GM21737 (cell line): ENCODE measurements around the gene LDLRAD4.
"Not testable (repeated sequence)": the region's sequence is repeated elsewhere in the genome, so short reads cannot be mapped to it uniquely, and the experiment has no call there.

Source experiments
- ATAC-seq: cut with Tn5 transposase; IDR thresholded peaks from one replicate; pipeline ENCODE4 v1.9.1; 2021; ENCODE audit warnings: mild to moderate bottlenecking, moderate library complexity; ENCODE audit not compliant: unreplicated experiment

The LDLRAD4 gene

DNA sequence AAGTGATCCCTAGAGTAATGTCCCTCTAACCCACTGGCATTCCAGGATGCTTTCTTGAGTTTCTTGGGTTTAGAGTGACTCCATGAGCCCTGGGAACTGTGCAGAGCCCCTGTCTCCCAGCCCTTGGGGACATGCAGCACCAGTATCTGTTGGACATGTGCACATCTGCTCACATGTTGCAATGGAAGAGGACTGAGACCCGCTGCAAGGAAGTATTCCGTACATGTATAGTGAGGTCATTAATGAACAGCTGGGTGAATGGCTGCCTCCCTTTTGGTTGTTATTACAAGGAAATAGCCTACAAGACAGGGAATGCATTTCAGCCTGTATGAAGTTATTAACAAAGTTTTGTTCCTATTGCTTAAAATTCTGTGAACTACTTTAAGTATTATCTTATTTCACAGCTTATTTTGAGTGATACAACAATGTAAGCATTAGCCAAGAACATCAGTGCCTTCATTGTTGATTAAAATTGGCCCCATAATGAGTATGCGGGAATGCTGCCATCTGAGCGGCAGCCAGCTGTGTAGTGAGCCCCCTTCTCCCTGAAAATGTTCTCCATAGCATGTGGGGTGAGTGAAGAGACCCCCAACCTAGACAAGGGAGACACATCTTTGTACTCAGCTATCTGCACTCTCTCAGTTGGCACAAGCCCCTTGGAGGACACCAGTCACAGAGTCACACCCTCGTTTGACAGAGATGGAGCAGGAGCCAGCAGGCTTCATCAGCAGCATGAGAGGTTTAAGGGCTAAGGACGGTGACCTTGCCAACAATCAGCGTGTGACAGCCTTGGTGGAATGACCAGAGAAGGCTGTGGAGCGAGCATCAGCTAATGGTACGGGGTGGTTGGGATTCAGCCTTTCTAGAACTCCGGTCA, 420.4 kb downstream of the LDLRAD4 start:
- ATAC-seq, result no peak

DNA sequence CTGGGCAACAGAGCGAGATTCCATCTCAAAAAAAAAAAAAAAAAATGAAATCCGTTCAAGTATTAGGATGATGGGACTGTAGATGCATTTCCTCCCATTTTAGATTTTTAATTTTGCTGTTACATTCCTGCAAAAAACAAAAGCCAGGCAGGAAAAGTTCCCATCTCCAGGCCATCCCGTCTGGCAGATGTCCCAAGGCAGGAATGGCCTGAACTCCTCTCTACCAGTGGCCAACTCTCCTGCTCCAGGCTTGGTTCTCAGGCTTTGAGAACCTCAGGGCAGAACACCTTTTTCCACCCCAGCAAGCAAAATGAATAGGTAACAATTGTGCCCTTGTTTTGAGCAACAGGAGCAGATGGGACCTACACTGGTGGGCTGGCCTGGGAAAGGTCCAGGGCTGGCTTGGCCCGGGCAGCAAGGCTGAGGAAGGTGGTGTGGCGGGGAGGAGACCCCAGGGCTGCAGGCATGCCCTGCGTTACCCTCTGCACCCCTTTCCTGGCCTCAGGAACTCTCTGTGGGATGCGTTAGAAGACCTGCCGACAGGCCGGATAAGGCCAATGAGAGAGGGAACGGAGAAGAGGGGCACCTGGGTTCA, 421.8 kb downstream of the LDLRAD4 start:
- ATAC-seq, result no peak

DNA sequence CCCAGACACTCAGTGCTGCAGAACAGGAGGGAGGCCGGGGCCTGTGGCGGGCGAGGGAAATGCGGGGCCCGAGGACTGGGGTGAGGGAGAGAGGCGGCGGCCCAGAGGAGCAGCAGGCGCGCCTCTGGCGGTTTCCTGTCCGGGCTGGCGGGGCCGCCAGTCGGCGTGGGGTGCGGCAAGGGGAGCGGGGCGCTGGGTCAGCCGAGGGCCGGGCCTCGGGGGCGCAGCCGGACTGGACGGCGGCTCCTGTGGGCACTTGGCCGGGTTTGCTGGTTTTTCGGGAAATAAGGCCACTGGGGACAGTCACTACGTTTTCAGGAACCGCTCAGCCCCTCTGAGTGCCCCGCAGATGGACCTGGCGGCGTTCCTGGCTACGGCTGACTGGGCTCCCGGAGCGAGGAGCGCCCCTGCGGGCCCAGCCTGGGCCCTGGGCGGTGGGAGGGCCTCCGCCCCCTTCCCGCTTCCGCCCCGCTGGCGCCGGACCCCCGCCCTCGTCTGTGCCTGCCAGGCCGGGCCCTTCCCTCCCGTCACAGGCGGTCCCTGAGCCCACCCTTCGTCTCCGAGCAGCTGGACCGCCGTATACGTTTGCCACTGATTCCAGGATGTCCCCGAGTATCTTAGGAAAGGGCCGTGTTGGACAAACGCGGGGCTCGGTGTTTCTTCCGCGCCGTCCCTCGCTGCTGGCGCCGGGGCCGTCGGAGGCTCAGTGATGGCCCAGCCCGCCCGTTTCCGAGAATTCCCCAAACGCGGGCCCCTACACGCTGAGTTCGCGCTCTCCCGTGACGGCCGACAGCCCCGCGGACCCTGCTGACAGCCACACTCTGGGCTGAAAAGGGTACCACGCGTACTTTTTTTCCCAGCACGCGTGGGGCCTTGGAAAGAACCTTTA, 423.2 kb downstream of the LDLRAD4 start:
- no peak for ATAC-seq

DNA sequence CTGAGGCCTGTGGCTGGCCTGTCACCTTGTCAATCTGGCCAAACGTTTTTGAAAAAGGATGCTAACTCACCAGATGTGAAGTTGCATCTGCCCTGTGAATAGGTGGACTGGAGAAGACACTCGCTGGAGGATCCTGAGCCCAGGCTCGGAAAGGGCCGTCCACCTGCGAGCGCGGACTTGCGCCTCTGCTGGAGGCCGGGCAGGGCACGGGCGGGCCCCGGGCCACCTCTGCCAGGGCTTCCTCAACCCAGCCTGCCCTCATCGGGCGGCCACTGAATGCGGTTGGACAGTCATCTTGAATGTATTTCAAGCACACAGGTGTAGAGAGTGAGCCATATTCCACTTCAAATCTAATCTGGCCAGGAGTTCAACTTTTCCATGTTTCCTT, 423.9 kb downstream of the LDLRAD4 start:
- no peak for ATAC-seq

DNA sequence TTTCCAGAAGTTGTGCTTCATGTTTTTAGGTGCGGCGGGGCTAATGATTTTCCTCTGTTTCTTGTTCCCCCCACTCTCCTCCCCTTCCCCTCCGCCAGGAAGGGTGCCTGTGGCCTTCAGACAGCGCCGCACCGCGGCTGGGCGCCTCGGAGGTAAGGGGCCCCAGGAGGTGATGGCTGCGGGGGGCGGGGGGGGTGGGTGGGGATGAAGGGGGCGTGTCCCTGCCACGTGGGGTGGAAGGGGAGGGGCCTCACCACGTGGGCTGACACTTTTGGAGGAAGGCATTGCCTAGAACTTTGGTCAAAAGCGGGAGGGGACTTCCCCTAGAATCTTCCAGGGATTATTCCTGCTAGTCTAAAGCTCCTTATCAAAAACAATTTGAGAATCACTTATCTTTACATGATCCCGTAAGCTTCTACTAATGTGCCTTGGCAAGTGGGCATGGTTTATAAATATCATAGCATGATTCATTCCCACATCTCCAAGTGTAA, 424.7 kb downstream of the LDLRAD4 start:
- ATAC-seq, result no peak

DNA sequence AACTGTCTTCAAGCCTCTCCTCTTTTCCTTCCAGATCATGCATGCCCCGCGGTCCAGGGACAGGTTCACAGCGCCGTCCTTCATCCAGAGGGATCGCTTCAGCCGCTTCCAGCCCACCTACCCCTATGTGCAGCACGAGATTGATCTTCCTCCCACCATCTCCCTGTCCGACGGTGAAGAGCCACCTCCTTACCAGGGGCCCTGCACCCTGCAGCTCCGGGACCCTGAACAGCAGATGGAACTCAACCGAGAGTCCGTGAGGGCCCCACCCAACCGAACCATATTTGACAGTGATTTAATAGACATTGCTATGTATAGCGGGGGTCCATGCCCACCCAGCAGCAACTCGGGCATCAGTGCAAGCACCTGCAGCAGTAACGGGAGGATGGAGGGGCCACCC, 426.5 kb downstream of the LDLRAD4 start:
- ATAC-seq, result no peak

DNA sequence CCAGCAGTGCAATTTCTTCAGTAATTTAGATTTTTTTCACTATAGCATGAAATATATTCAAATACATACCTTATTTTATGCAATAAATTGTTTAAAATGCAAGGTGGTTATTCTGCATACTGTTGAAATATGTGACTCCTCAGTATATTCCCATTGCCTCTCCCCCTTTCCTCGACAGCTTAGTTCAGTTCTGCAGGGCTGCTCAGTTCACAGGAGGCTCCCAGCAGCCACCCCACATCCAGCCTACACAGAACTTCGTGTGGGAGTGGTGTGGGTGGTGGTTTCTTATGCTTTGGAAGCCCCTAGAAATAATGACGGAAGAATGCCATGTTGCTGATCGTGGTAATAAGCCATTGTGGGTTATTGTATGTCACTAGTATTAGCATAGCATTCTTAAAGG, 428.1 kb downstream of the LDLRAD4 start:
- no peak for ATAC-seq

DNA sequence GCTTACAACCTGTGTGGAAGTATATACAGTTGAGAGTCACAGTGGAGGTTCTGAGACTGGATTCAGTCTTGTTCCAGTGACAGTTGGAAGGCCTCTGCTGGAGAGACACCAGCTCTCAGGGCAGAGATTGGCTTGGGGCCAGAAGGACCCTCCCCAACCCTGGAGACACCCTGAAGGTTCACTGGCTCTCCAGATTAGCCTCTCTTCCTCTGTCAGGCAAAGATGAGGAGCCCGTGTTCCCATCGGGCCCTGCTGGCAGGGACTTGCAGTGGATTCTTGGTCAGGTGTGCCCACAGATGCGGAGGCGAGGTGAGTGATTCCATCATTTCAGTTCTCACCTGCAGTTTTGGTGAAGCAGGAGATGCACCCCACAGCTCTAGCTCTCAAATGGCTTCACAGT, 429.2 kb downstream of the LDLRAD4 start:
- ATAC-seq, result no peak

DNA sequence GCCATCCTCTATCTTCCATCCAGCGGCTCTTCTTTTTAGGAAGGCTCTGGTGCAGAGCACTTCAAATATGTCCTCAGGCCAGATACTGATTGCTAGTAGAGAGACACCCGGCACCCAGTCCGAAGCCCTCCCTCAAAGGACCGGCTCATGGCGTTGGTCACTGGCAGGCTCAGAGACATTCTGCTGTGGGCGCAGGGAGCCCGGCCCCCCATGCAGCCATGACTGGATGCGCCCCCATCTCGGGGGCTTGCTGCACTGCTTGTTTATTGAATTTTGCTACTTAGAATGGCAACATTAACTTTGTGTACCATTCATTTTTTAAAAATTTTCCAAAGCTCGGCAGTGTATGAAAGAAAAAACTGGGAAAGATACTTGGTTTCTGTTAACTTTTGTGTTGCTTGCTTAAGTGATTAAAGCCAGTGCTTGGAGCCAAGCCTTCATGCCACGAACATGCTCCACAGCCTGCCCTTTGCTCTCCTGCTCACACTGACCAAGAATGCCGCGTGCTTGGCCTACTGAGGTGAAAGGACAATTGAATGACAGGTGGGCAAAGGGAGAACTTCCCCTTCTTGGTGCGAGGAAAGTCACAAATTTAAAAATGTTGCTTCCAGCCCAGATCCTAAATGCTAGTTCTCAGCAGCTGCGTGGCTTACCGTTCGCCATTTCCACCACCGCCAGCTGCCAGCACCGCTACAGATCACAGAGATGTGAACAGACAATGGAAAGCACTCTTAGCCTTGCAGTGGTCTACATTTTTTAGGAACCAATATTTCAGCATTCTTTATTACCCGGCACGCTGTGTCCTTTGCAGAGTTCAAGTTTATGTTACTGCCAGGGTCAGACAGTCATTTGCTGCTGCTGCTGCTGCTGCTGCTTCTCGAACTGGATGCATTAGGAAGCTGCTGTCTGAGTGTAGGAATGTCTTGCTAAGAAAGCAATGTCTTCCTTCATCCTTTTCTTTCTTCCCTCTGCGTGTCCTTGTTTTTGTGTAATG, 431.1 kb downstream of the LDLRAD4 start:
- no peak for ATAC-seq

DNA sequence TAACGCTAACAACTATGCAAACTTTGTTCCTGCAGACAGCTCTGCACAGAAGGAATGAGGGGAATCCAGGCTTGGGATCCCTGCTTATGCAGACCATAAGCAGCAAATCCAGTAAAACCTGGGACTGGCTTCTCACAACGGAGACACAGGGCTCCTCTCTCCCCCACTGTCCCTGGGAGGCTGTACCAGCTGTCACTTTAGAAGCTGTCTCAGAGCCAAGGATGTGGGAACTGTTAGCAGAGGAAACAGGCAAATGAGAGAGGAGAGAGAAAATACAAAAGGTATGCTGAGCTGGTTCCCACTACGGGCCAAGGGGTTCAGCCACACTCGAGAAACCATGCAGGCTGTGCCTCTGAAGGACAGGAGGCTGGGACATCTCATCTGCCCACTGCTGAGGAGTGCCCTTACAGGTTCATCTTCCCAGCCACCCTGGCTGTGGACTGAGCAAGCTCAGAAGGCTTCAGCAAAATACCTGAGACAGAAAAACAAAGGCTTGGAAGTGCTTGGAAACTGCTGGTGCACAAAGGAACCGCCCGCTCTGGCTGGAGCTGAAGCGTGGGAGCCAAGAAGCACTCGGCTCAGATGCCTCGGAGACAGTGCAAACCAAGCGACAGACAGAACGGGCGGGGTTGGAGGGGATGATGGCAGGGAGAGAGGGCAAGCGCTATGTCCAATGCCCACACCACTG, 435.3 kb downstream of the LDLRAD4 start:
- no peak for ATAC-seq

DNA sequence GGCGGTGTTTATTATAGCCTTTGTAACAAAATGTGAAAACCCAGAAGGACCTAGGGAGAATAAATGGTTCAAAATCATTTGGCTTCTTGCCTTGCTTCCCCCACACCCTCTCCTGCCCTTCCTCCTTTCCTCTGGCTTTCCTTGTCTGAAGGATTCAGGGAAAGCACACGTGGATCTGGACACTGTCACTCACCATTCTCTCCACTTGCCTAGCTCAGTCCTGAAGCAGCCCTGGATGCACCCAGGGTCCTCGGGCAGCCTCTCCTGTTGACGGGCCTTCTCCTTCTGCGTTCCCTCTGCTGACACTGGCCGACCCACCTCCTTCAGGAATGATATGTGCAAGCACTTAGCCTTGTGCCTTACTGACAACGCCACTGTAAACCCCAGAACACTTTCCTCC, 439.4 kb downstream of the LDLRAD4 start:
- no peak for ATAC-seq

DNA sequence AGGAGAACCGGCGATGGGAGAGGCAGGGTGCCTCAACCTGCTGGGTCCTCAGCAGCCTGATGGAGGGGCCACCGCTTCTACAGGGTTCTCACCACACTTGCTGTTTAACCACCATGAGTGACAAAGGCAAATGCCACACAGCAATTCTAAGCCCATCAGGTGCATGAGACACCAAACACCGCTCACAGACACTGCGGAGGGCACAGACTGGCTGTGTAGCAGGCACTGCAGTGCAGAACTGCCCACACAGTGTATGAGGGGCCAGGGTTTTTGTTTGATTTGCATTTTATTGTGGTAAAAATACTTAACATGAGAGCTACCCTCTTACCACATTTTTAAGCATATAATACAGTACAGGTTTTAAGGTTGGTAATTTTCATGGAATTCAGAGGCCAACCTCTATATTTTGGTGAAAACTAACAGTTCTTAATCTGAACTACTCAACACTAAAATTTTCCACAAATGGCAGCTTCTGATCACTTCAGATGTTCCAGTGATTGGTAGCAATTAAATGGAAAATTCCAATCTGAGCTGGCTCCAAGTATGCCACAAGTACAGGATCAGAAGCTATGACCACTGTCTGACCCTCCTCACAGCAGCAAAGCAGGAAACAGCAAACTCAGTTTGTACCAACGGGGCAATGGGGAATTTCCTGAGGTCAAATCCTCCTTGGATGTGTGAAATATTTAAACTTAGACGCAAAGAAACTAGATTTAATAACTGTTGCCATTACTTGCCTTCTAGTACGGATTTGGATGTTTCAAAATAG, 440.1 kb downstream of the LDLRAD4 start:
- no peak for ATAC-seq

DNA sequence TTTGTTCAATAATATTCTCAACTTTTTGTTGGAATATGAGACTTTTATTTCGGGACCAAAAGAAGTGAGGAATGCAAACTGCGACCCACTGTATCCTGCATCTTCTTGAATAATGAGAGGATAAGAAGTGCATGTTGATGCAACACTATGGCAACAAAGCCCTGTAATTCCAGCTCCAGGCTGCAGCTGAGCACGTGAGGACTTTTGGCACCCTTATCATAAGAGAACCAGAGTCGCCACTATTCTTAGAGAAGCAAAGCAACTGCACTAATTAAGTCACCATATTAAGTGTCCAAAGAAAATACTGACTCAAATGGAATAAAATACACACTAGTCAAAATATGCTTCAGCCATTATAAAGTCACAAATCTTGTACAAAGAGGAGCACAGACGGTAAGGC, 441.9 kb downstream of the LDLRAD4 start:
- ATAC-seq, result no peak

DNA sequence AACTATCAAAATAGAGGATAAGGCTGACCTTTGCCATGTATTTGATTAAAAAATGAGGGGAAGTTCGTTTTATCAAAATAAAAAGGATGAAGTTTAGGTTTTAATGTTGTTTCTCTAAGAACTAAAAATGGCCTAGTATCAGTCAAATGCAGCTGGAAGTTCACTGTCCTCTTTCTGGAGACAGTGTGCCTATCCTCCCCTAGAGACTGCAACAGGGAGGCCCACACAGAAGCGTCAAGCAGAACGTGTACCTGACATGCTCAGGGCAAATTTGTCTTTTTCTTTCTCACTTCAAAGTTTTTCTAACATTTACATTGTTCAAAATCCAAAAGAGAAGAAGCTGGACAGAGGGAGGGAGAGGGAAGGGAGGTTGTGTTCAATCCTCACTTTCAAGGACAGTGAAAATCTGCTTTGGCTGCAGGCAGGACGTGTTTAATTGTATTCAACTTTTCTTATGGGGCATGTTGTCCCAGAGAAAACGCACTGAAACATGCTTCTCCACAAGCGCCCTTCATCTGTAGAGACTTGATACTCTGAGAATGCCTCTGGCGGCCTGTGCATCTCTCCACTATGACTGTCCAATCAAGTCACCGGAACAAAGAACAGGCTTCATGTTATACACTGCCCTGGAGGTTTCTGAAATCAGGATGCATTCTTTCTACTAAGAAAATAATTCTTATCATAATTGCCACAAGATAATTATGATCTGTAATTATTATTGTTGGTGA, 442.7 kb downstream of the LDLRAD4 start:
- no peak for ATAC-seq

DNA sequence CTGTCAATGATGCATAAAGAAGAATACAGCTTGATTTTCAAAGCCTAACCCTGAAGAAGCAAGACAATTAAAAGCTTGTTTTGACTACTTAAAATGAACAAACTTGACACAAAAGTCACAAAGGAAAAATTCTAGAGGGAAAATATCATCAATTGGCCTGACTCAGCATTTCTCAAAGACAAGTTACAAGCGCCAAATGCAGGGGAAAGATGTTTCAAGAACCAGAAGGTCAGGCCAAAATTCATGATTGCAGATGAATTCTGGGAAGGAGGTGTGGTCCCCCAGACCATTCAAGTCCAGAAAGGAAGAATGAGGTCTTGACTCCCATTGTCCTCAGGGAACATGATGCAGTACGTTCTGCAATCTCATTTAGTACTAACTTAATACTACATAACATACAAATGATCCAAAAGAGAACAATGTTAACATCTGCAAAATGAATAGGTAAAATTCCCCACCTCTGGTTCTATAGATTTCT, 443.3 kb downstream of the LDLRAD4 start:
- no peak for ATAC-seq

DNA sequence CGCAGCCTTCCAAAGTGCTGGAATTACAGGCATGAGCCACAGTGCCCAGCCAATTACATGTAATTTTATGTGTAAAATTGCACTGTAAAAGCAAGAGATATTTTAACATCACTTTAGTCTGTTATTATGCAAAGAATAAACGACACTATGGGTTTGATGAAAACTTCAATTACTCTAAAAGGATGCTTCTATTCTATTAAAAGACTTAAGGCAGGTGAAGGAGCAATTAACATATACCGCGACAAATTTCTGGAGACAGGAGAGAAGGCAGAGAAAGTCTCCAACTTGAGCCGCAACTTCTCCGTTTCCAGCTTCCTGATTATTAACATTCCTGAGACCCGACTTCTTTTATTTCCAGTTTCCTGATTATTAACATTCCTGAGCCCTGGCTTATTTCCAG, 454.1 kb downstream of the LDLRAD4 start:
- no peak for ATAC-seq

DNA sequence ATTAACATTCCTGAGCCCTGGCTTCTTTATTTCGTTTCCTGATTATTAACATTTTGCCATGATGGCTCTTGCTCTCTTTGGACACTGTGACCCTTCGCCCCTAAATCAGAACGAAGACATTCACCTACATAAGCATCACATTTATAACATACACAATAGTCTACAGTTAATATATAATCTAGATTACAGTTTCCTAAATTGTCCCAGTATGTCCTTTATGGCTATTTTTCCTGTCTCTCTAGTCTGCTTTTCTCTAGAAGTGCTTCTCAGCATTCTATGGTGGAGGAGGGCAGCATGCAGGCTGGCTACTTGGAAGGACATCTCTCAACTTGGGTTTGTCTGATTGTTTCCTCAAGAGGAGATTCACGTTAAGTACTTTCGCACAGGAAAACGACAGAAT, 457.9 kb downstream of the LDLRAD4 start:
- ATAC-seq, result no peak

DNA sequence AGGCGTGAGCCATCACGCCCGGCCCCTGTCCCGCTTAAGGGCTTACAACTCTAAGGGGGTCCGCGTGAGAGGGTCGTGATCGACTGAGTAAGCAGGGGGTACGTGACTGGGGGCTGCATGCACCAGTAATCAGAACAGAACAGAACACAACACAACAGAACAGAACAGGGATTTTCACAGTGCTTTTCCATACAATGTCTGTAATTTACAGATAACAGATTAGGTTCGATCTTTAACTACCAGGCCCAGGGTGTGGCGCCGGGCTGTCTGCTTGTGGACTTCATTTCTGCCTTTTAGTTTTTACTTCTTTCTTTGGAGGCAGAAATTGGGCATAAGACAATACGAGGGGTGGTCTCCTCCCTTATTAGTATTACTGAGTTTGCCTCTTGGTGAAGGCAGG, 458.8 kb downstream of the LDLRAD4 start:
- ATAC-seq, result not testable (repeated sequence)
